Neural cell (in vitro differentiated cells): ENCODE data around the gene AK5. TPM values are rescaled to one million over a fixed set of nuclear protein-coding genes. Genes with fewer than 3 reads are reported as not detected.

Source experiments
- H2AFZ ChIP-seq: fragments of 200-600, 300-800 bp; sonication (generic), shearing (Covaris generic); 2 replicates; pipeline ENCODE4 v1.6.0; 2014; ENCODE audit warnings: low read depth, mild to moderate bottlenecking, antibody characterized with exemption, low read length, moderate library complexity
- H3F3A ChIP-seq: fragments of 200-600 bp; shearing (Covaris generic); 2 replicates; pipeline ENCODE4 v1.6.1; 2016; ENCODE audit warnings: mild to moderate bottlenecking, moderate library complexity, mixed read lengths, antibody characterized with exemption, low read length; ENCODE audit not compliant: insufficient read depth, poor library complexity, severe bottlenecking
- H3K27ac ChIP-seq: fragments of 200-600, 300-800 bp; sonication (generic), shearing (Covaris generic); 2 replicates; pipeline ENCODE4 v1.5.1; 2014; ENCODE audit warnings: mild to moderate bottlenecking, low read length, moderate library complexity
- H3K27me3 ChIP-seq: fragments of 300-800, 200-600 bp; sonication (generic), shearing (Covaris generic); 2 replicates; pipeline ENCODE4 v1.6.0; 2014; ENCODE audit warnings: mild to moderate bottlenecking, low read depth, low read length, moderate library complexity; ENCODE audit not compliant: insufficient read depth
- H3K36me3 ChIP-seq: fragments of 300-800, 200-600 bp; sonication (generic), shearing (Covaris generic); 2 replicates; pipeline ENCODE4 v1.5.1; 2014; ENCODE audit warnings: mild to moderate bottlenecking, antibody characterized with exemption, low read length, moderate library complexity; ENCODE audit not compliant: insufficient read depth
- H3K4me2 ChIP-seq: fragments of 300-800, 200-600 bp; sonication (generic), shearing (Covaris generic); 2 replicates; pipeline ENCODE4 v1.6.0; 2014; ENCODE audit warnings: mild to moderate bottlenecking, low read length
- H3K4me3 ChIP-seq: fragments of 300-800, 200-600 bp; sonication (generic), shearing (Covaris generic); 2 replicates; pipeline ENCODE4 v1.5.1; 2014; ENCODE audit warnings: mild to moderate bottlenecking, low read length, moderate library complexity
- H3K79me2 ChIP-seq: fragments of 200-600 bp; shearing (Covaris generic); replicated peaks from 2 replicates; pipeline ENCODE4 v1.6.0; 2014; ENCODE audit warnings: mild to moderate bottlenecking, low read length, moderate library complexity; ENCODE audit not compliant: insufficient read depth
- H3K9ac ChIP-seq: fragments of 300-800, 200-600 bp; sonication (generic), shearing (Covaris generic); 2 replicates; pipeline ENCODE4 v1.6.1; 2016; ENCODE audit warnings: mild to moderate bottlenecking, low read length, mixed read lengths
- H3K9me2 ChIP-seq: fragments of 200-600 bp; shearing (Covaris generic); 2 replicates; pipeline ENCODE4 v1.6.1; 2016; ENCODE audit warnings: mild to moderate bottlenecking, low read length, mixed read lengths; ENCODE audit not compliant: insufficient read depth
- H3K9me3 ChIP-seq: fragments of 200-600, 300-800 bp; sonication (generic), shearing (Covaris generic); 2 replicates; pipeline ENCODE4 v1.6.1; 2016; ENCODE audit warnings: mild to moderate bottlenecking, mixed run types, low read length, moderate library complexity, mixed read lengths
- H4K20me1 ChIP-seq: fragments of 200-600 bp; shearing (Covaris generic); 2 replicates; pipeline ENCODE4 v1.6.1; 2016; ENCODE audit warnings: mild to moderate bottlenecking, mixed run types; ENCODE audit not compliant: insufficient read depth
- CTCF ChIP-seq: fragments of 450-650 bp; IDR thresholded peaks from 2 replicates; pipeline ENCODE4 v1.5.1; 2014; ENCODE audit warnings: antibody characterized with exemption, mild to moderate bottlenecking, moderate library complexity; ENCODE audit not compliant: poor library complexity, severe bottlenecking
- EP300 ChIP-seq: fragments of 450-650 bp; conservative IDR thresholded peaks from 2 replicates; pipeline ENCODE4 v1.6.1; 2014; ENCODE audit warnings: antibody characterized with exemption, mild to moderate bottlenecking, moderate library complexity; ENCODE audit not compliant: poor library complexity, severe bottlenecking
- EZH2 ChIP-seq: fragments of 200-600, 300-800 bp; shearing (Covaris generic), sonication (generic); IDR thresholded peaks from 2 replicates; pipeline ENCODE4 v1.6.1; 2014; ENCODE audit warnings: antibody characterized with exemption, low read length, borderline replicate concordance, mild to moderate bottlenecking; ENCODE audit not compliant: insufficient read depth, poor library complexity, severe bottlenecking
- MXI1 ChIP-seq: fragments of 450-650 bp; conservative IDR thresholded peaks from 2 replicates; pipeline ENCODE4 v1.6.1; 2014; ENCODE audit warnings: antibody characterized with exemption, mild to moderate bottlenecking; ENCODE audit not compliant: poor library complexity, severe bottlenecking
- POLR2AphosphoS5 ChIP-seq: IDR thresholded peaks from 2 replicates; pipeline ENCODE4 v1.6.1; 2012
- RAD21 ChIP-seq: fragments of 450-650 bp; conservative IDR thresholded peaks from 2 replicates; pipeline ENCODE4 v1.6.1; 2014; ENCODE audit warnings: antibody characterized with exemption, mild to moderate bottlenecking, moderate library complexity
- REST ChIP-seq: IDR thresholded peaks from 2 replicates; pipeline ENCODE4 v1.6.1; 2012; ENCODE audit warnings: borderline replicate concordance
- SMC3 ChIP-seq: fragments of 450-650 bp; conservative IDR thresholded peaks from 2 replicates; pipeline ENCODE4 v1.6.1; 2014; ENCODE audit warnings: antibody characterized with exemption, mild to moderate bottlenecking, moderate library complexity; ENCODE audit not compliant: poor library complexity
- TAF1 ChIP-seq: IDR thresholded peaks from 2 replicates; pipeline ENCODE4 v1.6.1; 2012; ENCODE audit warnings: low read depth
- polyA plus RNA-seq: library from polyadenylated mRNA; depleted of rRNA; stranded (reverse); fragments of >200 nt; gene quantifications from 2 replicates; pipeline ENCODE4 v1.2.3, GENCODE V29; 2014

Gene AK5
- polyA plus RNA-seq, 1 donor from 2014 or later, result 7.1 TPM

- no peaks in the 10 kb centered on the region for H4K20me1 ChIP-seq
- H3K9me3 ChIP-seq, result no peaks in the 10 kb centered on the region
- H3K4me3 ChIP-seq, result no peak overlapping the region
- no peaks in the 10 kb centered on the region for H3K36me3 ChIP-seq
- H3K27ac ChIP-seq, result no peak overlapping the region
- H3K9me2 ChIP-seq, result no peaks in the 10 kb centered on the region
- no peaks in the 10 kb centered on the region for H3F3A ChIP-seq
- no peak overlapping the region for H2AFZ ChIP-seq
- no peak overlapping the region for H3K4me2 ChIP-seq
- no peak overlapping the region for H3K9ac ChIP-seq
- no peaks in the 10 kb centered on the region for H3K27me3 ChIP-seq
- TF ChIP-seq POLR2AphosphoS5 (no peak), REST (no peak)
- H3K79me2 ChIP-seq, result no peaks in the 10 kb centered on the region
These were observed 130.4 kb downstream of the AK5 start for GRCh38 chr1:77412069-77412819.

GRCh38 chr1:77412820-77413530 lies 131.2 kb downstream of the AK5 start:
- no peak overlapping the region for H3K27ac ChIP-seq
- no peak for TF ChIP-seq EZH2
- no peak for TF ChIP-seq RAD21
- no peak for TF ChIP-seq MXI1
- no peak for TF ChIP-seq TAF1
- no peak for TF ChIP-seq SMC3
- TF ChIP-seq EP300, result no peak
- TF ChIP-seq REST, result no peak
- no peak for TF ChIP-seq CTCF
- TF ChIP-seq POLR2AphosphoS5, result no peak
- no peak overlapping the region for H2AFZ ChIP-seq
- H3K9ac ChIP-seq, result no peak overlapping the region
- H4K20me1 ChIP-seq, result no peaks in the 10 kb centered on the region
- no peaks in the 10 kb centered on the region for H3K36me3 ChIP-seq
- no peaks in the 10 kb centered on the region for H3K79me2 ChIP-seq
- no peak overlapping the region for H3K4me2 ChIP-seq
- no peak overlapping the region for H3K4me3 ChIP-seq
- no peaks in the 10 kb centered on the region for H3F3A ChIP-seq
- H3K27me3 ChIP-seq, result no peaks in the 10 kb centered on the region
- no peaks in the 10 kb centered on the region for H3K9me3 ChIP-seq
- H3K9me2 ChIP-seq, result no peaks in the 10 kb centered on the region
